ENCODE measurements around the gene TMEM98.
A peak's percentile ranks its signal among the peaks of the same experiment; 100 is the strongest.
"Not testable (repeated sequence)": the region's sequence is repeated elsewhere in the genome, so short reads cannot be mapped to it uniquely, and the experiment has no call there.

TMEM98 gene

GRCh38 chr17:32915245-32915644 is 12.7 kb upstream of the TMEM98 start:
- DNase-seq, result no peak

- no peak for DNase-seq
Observed at GRCh38 chr17:32916134-32916533, 11.8 kb upstream of the TMEM98 start.

- no peak for DNase-seq
Observed at GRCh38 chr17:32917081-32917480, 10.9 kb upstream of the TMEM98 start.

- no peak for DNase-seq
Observed at GRCh38 chr17:32917842-32918241, 10.1 kb upstream of the TMEM98 start.

- not testable (repeated sequence) for DNase-seq
Observed at GRCh38 chr17:32919876-32920275, 8.1 kb upstream of the TMEM98 start.

- no peak for DNase-seq
Observed at GRCh38 chr17:32920293-32920692, 7.7 kb upstream of the TMEM98 start.

- no peak for DNase-seq
Observed at GRCh38 chr17:32921017-32921416, 6.9 kb upstream of the TMEM98 start.

- not testable (repeated sequence) for DNase-seq
Observed at GRCh38 chr17:32923905-32924304, 4.0 kb upstream of the TMEM98 start.

- no peak for DNase-seq
Observed at GRCh38 chr17:32926183-32926582, 1.8 kb upstream of the TMEM98 start.

GRCh38 chr17:32926789-32927188 is 1.2 kb upstream of the TMEM98 start:
- not testable (repeated sequence) for DNase-seq

GRCh38 chr17:32927201-32927723 is 691 bp upstream of the TMEM98 start:
- no peak for DNase-seq

GRCh38 chr17:32928586-32929535 is 908 bp downstream of the TMEM98 start:
- DNase-seq, result no peak

GRCh38 chr17:32929588-32929987 is 1.6 kb downstream of the TMEM98 start:
- DNase-seq, result no peak

- no peak for DNase-seq
Observed at GRCh38 chr17:32930512-32930911, 2.6 kb downstream of the TMEM98 start.

GRCh38 chr17:32931686-32932085 is 3.7 kb downstream of the TMEM98 start:
- no peak for DNase-seq

GRCh38 chr17:32933881-32934280 is 5.9 kb downstream of the TMEM98 start:
- DNase-seq, result no peak

- no peak for DNase-seq
Observed at GRCh38 chr17:32935726-32936125, 7.8 kb downstream of the TMEM98 start.

- DNase-seq, result no peak
Observed at GRCh38 chr17:32936186-32936893, 8.4 kb downstream of the TMEM98 start.

GRCh38 chr17:32936894-32937500 is 9.0 kb downstream of the TMEM98 start:
- DNase-seq, result peak; percentile 46

GRCh38 chr17:32940706-32941390 is 12.9 kb downstream of the TMEM98 start:
- DNase-seq, result no peak

- DNase-seq, result no peak
Observed at GRCh38 chr17:32941419-32942032, 13.6 kb downstream of the TMEM98 start.

GRCh38 chr17:32943206-32943605 is 15.3 kb downstream of the TMEM98 start:
- DNase-seq, result no peak

Measured in activated CD4-positive, alpha-beta T cell treated with anti-CD3 and anti-CD28 coated beads for 1 hour (primary cell).